ENCODE results near the gene OSBP2.

Gene OSBP2

DNA sequence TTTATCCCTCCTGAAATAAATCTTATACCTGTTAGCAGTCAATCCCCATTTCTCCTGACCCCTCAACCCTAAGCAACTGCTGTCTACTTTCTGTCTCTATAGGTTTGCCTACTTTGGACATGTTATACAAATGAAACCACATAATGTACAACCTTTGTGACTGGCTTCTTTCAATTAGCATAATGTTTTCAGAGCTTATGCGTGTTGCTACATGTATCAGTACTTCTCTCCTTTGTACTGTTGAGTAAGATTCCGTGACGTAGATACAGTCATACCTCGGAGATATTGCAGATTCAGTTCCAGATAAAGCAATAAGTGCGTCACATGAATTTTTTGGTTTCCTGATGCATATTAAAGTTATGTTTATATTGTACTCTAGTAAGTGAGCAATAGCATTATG lies 146.6 kb downstream of the OSBP2 start:
- no peak for DNase-seq (ENCODE audit: low read depth, low spot score)

DNA sequence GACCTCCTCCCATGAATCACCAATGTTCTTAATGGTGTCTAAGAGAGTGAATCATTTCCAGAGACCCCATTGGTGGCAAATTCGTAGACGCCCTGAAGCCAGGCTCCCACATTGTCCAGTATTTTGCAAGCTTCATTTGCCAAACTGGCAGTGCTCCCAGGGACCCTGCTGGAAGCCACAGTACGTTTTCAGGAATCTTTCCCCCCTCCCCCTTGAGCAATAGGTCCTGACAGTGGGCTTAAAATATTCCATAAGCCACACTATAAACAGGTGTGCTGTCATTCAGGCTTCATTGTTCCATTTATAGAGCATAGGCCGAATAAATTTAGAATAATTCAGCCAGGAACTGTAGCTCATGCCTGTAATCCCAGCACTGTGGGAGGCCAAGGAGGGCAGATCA lies 148.6 kb downstream of the OSBP2 start:
- no peak for DNase-seq (ENCODE audit: low read depth, low spot score)

DNA sequence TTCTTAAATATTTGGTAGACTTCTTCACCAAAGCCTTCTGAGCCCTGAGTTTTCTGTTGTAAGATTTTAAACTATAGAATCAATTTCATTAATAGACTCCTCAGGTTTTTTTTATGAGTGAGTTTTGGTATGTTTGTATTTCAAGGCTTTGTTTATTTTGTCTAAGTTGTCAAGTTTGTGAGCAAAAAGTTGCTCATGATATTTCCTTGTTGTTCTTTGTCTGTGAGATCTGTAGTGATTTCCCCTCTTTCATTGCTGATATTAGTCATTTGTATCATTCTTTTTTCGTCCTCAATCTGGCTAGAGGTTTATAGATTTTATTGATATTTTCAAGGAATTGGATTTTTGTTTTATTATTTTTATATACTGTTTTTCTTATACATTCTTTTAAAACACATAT lies 152.9 kb downstream of the OSBP2 start:
- DNase-seq (ENCODE audit: low read depth, low spot score), result no peak

DNA sequence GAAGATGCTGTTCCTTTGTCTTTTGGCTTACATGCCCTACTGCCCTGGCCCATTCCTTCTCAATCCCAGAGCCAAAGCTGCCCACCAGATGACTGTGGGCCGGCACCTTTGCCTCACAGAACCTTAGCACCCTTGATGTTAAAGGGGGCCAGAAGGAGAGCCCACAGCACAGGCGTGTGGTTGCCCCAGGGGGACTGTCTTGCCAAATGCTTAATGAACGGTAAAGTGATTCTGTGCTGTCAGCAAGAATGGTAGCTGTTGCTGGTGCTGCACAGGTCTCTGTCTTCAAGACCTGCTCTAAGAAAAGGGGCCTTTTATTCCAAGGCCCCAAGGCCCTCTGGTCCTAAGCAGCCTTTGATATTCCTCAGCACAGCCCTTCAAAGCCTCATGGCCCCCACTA lies 160.6 kb downstream of the OSBP2 start:
- no peak for DNase-seq (ENCODE audit: low read depth, low spot score)

DNA sequence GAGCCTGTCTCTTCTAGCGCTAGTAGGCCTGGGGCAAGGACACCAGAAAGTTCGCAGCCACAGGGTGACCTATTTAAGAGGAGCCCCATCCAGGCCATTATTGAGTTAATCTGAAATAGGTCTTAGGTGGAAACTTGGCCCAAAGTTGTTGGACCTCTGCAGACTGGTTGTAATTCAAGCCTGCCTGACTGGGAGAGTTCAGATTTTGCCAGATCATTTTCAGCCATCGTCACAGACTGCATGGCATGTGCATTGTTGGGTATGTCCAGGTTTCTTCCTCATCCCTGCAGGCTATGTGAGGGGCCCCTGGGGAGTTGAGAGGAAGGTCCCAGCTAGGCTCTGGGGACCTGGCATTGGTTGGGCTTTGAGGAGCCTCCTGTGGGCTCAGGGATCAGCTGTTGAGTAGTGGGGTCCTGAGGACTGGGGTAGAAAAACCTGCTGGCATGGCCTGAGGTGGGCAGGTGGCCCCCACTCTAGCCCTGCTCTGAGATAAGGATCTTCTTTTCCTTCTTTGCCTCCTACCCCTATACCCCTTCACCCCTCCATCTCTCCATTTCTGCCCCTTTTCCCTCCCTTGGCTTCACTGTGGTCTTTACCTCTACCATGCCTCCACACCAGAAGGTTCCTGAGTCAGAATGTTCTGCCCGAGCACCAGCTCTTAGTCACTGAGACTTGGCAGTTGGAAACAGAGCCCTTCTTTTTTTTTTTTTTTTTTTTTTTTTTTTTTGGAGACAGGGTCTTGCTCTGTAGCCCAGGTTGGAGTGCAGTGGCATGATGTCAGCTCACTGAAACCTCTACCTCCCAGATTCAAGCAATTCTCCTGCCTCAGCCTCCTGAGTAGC lies 161.2 kb downstream of the OSBP2 start:
- DNase-seq (ENCODE audit: low read depth, low spot score), result no peak

DNA sequence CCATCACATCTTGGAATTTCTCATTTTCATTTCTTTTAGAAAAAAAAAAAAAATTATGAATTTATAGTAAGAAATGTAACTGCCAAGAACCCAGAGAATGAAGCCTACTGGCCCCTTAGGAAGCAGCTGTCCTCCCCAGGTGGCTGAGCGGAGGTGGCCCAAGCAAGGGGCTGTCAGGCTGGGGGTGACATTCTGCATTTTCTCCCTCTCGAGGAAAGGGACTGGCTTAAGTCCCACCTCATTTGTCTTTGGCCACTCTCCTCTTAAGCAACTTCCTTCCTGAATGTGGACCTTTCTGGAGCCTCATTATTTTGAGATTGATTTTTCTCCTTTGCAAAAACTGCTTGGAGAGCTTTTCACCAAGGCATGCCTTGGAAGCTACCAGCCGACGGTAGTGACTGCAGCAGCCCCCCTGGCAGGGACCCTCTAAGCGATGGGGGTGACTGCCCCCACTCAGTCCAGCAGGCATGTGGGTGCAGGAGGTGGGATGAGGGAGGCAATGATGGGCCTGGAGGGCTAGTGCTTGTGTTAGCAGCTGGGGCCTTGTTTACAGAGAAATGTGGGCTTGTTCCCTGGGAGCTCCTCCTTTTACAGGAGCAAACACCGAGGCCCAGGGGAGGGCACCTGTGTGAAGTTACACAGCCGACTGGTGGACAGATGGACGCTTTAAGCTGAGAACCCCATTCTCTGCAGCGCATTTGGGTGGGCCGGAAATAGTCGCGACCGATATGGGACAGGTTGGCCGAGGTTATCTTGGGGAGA lies 162.2 kb downstream of the OSBP2 start:
- DNase-seq (ENCODE audit: low read depth, low spot score), result no peak

DNA sequence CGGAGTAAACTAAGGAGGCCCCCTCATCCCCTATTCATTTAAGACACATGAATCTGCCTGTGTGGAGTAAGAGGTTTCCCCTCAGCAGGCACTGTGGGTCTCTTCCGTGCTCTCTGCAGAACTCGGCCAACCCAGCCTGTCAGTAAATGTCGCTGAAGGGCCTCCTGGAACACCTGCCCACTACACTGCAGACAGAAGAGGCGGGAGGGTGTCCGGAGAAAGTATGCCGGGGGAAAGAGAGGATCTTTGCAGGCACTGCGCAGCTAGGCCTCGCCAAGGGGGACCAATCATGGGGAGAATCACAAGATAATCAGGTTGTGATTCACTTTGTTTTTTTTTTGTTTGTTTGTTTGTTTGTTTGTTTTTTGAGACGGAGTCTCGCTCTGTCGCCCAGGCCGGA lies 163.1 kb downstream of the OSBP2 start:
- no peak for DNase-seq (ENCODE audit: low read depth, low spot score)

DNA sequence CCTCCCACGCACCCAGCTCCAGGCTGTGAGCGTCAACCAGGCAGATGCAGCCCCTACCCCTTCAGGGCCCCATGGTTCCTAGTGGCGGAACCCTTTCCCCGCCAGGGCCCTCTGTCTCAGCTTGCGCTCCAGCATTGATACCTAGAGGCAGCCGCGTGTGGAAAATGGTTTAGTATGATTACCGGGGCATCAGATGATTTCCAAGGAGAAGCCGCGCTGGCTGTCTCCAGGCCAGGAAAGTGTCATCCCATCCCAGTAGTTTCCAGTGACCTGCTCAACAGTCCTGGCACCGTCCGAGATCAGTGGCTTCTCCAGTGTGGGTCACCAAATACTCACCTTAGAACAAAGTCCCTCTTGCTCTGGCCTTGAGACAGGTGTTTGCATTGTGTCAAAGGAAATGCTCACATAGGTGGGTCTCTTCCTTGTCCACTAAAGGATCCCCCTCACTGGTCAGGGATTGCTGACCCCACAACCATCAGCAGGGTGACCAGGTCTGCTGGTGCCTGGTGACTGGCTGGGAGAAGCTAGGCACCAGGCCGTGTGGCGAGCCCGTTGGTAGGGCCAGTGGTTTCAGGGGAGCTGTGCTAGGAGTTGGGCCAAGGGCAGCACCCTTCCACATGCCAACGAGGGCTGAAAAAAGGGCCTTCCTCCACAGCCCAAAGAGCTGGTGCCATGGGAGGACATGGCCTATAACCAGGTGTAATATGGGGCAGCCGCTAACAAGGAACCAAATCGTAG lies 164.5 kb downstream of the OSBP2 start:
- no peak for DNase-seq (ENCODE audit: low read depth, low spot score)

DNA sequence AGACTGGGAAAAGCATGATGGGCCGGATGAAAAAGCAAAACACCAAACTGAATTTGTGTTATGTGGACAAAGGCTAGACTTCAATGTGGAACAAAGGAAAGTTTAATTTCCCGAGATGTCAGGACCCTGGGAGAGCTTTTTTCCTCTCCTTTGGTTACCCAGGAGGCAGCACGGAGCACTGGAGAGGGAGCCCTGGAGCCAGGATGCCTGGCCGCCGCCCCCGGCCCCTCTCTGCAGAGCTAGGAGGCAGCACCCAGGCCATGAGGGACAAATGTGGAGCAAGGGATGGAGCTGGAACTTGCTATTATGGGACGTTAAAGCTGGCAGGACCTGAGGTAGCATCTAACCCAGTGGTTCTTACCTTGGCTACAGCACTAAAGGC lies 165.0 kb downstream of the OSBP2 start:
- no peak for DNase-seq (ENCODE audit: low read depth, low spot score)

DNA sequence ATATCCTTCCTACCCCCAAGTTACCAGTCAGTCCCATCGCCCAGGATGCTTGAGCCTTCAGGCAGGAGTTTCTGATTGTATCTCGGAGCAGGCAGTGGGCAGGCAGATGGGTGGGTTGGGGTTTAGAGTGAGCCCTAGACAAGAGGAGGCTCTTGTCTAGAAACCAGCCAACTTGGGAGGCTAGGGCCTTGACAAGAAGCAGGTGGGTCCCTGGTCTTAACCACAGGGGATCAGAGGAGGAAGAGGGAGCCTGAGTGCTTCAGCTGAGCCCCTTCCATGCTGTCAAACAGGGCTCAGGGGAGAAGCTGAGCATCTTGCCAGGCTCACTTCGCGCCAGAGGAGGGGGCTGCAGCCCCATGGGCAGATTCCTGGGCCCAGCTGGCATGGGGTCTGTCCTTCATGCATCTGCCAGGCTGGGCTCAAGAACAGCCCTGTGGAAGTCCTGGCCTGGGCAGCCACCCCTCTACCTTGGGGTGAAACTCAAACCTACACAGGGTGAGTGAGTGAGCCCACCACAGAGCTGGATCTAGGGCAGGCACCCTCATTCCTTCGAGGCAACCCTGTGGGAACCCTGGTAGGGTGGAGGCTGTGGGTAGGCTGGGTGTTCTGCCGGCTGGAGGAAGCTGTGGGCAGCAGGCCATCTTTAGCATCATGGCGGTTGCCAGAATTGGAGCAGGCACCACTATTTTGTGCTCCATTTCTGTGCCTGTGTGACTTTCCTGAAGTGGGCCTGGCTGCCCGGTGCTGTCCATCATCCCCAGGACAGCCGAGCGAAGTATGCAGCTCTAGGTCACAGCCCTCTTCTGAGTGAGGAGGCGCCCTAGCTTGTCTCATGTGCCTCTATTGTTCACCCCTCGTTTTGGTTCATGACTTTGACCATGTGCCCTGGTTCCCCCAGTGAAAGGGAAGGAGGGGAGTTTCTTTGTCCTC lies 165.8 kb downstream of the OSBP2 start:
- no peak for DNase-seq (ENCODE audit: low read depth, low spot score)

DNA sequence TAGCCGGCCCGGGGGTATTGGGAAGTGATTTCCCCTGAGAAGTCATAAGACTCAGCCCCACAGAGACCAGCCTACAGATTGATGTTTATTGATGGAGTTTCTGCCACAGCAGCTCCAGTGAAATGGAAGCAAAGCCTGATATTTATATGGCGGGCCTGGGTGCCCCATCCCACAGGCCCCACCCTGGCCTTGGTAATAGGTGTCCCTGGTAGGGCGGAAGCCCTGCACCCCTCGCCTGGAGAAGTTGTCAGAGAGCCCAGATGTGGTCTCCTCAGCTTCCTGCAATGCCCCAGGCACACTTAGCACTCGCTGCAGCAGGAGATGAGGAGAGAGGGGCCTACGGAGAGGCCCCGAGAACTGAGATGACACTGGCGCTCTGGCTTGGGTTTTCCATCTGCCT lies 166.5 kb downstream of the OSBP2 start:
- no peak for DNase-seq (ENCODE audit: low read depth, low spot score)

DNA sequence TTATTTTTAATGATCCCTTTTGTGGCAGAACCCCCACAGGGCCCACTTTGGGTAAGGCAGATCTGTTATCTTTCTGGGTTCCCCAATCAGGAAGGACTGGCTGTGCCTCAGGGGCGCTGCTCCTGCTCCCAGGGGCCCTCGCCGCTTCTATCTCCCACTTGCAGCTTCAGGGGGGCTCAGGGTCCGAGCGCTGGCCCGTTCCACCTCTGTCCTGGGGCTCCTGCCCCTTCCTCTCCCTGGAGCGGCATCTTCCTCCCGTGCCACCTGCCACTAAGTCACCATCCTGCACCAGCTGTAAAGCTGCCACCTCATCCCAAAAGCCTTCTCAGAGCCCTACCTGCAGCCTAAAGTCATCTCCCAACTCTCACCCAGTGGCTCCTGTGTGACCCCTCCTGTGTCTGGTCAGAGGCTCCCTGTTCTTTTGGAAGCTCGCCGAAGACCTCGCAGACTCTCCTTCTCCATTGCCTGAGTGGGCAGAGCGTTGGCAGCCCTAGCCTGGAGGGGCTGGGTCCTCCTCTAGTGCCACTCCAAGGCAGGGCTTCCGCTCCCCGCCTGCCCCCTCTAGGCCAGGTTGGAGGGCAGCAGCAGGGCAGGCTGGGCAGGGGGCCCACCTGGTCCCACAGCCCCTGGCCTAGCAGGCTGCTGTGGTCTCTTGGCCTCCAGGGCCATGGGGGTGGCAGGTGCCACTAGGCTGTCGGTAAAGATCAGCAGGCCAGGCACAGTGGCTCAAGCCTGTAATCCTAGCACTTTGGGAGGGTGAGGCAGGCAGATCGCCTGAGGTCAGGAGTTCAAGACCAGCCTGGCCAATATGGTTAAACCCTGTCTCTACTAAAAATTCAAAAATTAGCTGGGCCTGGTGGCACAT lies 167.2 kb downstream of the OSBP2 start:
- DNase-seq (ENCODE audit: low read depth, low spot score), result no peak

DNA sequence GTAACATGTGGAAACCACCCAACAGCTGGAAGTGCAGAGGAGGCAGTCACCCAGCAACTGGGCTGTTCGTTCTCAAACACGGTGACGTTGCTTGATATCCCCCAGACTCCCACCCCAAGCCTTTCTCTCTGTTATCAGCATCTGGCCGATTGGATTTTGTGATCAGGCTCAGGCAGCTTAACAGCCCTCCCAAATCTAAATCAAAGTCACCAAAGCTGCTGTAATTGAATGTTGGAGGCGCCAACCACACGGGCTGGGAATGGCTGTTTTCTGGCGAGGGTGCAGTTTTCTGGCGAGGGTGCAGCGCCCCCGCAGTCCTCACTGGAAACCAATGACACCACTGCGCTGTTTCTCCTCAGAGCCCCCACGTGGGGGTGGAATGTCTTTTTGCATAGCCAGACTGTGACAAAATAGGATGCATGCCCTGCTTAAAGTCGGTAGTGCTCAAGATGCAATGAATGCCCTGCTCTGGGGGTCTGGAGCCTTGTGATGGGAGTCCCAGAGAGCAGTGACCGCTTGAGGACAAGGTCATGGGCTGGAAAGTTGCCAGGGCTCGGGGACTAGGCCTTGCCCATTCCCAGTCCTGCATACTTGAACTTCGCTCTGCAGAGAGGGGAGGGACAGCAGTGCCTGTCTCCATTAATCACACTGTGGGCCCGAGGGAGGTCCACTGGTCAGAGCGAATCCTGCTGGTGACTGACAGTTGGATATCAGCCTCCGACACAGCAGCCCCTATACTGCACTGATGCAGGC lies 168.6 kb downstream of the OSBP2 start:
- DNase-seq (ENCODE audit: low read depth, low spot score), result no peak

DNA sequence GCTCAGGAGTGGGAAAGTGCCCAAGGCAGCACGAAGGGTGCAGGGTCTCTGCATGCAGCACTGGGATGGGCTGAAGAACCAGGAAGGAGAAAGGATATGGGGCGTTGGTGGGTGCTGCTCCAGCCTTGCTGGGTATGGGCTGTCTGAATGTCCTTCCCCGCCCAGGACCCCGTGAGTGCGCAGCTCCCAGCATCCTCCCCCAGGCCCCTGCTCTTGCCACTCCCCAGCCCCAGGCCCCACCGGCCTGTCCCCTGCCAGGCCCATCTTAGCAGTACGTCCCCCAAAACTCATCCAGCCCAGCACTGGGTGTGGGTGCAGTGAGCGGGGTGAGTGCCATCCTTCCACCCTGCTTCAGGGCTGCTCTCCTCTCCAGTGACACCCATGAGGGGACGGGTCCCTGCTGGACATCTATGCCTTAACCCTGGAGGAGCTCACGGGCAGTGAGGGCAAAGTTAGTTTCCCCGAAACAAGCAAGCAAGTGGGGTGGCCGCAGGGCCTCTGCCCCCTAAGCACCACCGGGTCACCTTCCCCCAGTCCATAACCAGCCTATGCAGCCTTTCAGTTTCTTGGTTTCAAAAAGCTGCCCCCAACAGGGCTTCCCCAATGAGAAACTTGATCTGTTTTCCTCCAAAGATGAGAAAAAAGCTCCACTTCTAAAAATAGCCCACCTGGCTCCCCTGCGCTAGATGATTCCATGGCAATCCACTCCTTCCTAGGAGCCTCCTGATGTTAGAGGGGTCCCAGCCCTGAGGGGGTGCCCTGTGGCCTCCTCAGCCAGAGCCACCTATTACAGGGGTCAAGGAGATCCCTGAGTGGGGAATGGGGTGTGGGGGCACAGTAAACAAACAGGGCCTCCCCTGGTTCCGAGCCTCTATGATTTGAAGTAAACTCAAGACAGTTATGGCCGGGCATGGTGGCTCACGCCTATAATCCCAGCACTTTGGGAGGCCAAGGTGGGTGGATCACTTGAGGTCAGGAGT lies 170.1 kb downstream of the OSBP2 start:
- DNase-seq (ENCODE audit: low read depth, low spot score), result no peak

DNA sequence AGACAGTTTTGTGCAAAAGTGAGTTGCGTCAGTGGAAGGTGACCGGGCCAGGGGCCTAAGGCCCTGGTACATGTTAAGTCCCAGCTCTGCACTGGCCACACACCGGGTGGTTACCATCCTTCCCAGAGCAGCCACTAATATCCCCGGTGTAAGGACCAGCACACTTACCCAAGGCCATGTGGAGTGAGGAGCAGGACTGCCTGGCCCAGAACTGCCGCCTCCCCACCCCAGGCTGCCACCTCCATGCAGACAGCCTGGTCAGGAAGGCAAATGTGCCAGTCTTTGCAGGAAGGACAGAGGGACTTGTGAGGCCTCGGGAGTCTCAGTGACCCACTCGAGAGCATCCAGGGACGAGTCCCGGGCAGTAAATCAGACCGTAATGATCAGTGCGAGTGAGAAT lies 171.0 kb downstream of the OSBP2 start:
- no peak for DNase-seq (ENCODE audit: low read depth, low spot score)

DNA sequence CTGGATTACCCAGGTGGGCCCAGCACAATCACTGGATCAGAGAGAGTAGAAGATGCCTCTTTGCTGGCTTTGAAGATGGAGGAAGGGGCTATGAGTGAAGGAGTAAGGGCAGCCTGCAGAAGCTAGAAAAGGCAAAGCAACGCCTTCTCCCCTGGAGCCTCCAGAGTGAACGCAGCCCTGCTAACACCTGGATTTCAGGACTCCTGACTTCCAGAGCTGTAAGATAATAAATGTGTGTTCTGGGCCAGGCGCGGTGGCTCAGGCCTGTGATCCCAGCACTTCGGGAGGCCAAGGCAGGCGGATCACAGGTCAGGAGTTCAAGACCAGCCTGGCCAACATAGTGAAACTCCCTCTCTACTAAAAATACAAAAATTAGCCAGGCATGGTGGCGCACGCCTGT lies 171.5 kb downstream of the OSBP2 start:
- DNase-seq (ENCODE audit: low read depth, low spot score), result no peak

DNA sequence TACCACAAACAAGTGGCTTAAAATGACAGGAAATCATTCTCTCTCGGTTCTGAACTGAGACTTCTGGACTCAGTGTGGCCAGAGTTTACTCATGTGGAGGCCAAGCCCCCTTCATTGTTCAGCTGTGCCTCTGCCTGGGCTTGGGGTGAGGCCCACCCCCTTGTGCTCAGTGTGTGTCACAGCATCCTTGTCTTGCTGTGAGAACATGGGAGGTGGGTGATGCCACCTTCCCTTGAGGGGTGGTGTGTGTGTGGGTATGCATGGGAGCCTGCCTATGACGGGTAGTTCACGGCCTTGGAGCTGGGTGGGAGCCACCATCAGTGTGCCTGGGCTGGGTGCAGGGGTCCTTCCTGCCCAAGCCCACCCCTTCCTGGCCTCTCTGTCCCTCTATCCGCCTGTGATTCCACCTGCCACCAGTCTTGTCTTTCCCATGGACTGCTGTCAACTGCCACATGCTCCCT lies 172.2 kb downstream of the OSBP2 start:
- no peak for DNase-seq (ENCODE audit: low read depth, low spot score)
